SK-N-DZ (cell line): ENCODE data around the gene PHF21A.
"Not testable (repeated sequence)": the region's sequence is repeated elsewhere in the genome, so short reads cannot be mapped to it uniquely, and the experiment has no call there.

Experiments
- DNase-seq: peaks from one replicate; pipeline ENCODE4 v3.0.0-alpha.2; 2015; ENCODE audit warnings: low spot score

Gene PHF21A

DNA sequence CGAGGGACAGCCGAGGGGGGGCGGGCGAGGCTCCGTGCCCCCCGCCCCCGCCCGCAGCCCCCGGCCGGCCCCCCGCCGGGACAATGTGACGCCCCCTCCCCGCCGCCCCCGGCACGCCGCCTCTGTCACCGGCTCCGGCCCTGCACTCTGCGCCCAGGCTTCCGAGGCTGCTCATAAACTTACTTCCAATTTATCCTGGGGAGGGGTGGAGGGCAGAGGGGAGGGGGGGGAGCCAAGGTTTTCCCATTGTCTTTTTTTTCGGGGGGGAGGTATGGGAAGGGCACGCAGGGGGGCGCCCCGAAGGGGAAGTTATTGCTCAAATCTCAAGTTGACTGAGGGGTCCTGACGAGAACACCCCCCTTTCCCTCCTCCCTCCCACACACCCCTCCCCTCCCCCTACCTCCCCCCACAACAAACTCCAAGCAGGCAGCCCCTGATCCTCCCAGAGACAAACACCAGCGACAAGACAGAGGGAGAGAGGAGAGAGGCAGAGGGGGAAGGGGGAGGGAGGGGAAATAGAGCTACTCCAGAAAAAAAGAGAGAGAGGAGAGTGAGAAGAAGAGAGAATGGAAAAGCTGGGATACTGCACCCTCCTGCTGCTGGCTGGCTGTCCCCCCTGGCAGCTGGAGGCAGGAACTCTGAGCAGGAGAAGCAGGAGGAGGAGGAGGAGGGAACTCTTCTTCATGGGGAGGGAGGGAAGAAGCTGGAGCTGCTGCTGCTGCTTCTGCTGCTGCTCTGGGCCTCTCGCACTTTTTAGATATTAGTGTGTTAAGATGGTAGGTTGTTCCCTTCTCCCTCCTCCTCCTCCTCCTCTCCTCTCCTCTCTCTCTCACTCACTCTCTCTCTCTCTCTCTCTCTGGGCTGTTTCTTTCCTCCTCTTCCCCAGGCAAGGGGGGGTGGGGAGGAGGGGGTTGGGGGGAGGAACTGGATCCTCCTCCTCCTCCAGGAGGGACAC lies 631 bp downstream of the PHF21A start:
- DNase-seq, result peak; percentile 84

- peak; percentile 52 for DNase-seq
Measured at GRCh38 chr11:46119352-46120216, 1.7 kb downstream of the PHF21A start.

- DNase-seq, result no peak
Measured at GRCh38 chr11:46118702-46119351, 2.4 kb downstream of the PHF21A start.

- peak; percentile 20 for DNase-seq
Measured at GRCh38 chr11:46117842-46118241, 3.4 kb downstream of the PHF21A start.

- not testable (repeated sequence) for DNase-seq
Measured at GRCh38 chr11:46116712-46117037, 4.6 kb downstream of the PHF21A start.

DNA sequence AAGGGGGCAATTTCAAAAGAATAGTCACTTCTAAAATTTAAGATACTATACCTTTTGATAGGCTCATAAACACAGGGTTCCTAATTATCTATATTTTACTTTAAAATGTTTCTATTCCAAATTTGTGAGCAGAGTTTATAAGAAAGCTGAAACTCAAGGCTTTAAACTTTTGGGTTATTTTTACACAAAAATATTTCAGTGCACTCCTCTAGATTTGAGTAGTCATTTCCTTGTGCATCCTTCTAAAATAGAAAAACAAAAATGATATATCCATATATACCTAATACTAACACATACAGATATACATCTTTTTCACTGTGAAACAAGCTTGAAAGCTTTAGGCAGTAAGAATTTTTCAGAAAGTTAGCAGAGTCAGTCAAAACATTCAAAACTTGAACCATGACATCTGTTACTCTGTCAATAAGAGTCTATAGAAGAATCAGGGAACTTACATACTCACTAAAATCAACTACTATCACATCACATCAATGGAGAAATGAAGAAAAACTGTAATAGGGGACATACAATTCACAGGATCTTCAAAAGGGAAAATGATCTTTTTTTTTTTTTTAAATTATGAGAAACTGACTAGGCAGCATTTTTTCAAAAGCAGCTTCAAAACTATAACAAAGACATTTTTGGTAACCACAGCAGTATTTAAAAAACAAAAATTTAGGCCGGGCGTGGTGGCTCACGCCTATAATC lies 5.1 kb downstream of the PHF21A start:
- DNase-seq, result no peak

GRCh38 chr11:46114961-46115360 lies 6.3 kb downstream of the PHF21A start:
- no peak for DNase-seq

- DNase-seq, result no peak
Measured at GRCh38 chr11:46114378-46114777, 6.9 kb downstream of the PHF21A start.

DNA sequence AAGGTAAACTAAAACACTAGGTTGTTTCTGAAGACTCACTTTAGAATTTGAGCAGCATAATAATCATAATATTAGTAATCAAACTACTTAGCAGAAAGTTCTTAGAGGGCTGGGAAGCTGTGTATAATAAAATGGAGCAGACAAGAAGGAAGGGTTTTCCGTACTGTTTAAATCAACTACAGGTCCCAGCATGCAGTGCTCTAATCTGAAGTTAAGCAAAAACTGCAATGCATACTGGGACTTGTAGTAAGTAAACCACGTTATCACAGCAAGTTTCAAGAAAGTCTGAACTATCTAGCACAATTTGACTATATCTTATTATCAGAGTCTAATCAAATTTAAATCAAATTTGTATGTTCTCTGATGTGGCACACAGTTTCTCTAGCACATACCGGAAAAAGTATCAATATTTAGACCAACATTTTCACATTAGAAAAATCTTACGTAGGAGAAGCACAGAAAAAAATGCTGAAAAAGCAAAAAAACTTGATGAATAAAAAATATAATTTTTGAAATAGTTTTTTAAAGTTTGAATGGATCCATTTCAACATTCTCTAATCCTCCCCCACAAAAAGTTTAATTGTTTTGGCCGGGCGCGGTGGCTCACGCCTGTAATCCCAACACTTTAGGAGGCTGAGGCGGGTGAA lies 8.2 kb downstream of the PHF21A start:
- peak; percentile 69 for DNase-seq

GRCh38 chr11:46108751-46109150 lies 12.5 kb downstream of the PHF21A start:
- DNase-seq, result no peak

- no peak for DNase-seq
Measured at GRCh38 chr11:46107780-46108179, 13.5 kb downstream of the PHF21A start.

GRCh38 chr11:46107408-46107718 lies 13.9 kb downstream of the PHF21A start:
- DNase-seq, result no peak

DNA sequence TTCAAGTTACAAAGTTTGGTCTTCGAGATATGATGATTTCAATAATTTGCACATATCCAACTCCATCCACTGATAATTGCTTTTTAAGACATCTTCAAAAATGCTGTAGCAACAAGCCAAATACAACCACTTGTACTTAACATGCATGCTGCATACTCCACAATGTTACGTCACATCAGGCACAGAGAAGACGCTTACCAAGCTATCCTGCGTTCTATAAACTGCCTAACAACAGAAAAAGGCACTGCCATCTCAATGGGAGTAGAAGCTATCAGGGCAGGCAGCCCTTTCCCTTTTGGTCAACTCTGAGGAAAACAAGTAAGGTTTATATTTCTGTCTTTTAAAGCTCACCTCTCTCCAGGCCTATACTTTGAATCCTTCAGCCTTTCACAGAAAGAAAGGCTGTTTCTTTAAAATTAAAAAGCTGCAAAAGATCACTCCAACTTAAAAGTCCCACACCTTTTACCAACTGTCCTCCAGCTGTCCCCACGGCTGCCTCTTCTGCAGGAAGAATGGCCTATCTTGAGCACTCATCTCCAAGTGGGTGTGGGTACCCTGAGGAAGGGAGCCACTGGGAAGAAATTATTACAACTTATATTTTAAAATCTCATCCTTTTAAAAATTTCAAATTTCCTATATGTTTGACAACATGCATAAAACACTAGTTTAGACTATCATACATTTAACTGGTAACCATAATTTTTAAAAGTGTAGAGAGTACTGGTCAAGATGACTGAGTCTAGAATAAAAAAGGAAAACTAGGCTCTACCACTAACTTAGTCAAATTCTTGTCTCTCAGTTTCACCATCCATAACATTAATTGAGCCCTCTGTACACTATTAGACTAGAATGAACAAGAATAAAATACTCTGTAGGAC lies 14.5 kb downstream of the PHF21A start:
- no peak for DNase-seq

- DNase-seq, result no peak
Measured at GRCh38 chr11:46105926-46106325, 15.3 kb downstream of the PHF21A start.

DNA sequence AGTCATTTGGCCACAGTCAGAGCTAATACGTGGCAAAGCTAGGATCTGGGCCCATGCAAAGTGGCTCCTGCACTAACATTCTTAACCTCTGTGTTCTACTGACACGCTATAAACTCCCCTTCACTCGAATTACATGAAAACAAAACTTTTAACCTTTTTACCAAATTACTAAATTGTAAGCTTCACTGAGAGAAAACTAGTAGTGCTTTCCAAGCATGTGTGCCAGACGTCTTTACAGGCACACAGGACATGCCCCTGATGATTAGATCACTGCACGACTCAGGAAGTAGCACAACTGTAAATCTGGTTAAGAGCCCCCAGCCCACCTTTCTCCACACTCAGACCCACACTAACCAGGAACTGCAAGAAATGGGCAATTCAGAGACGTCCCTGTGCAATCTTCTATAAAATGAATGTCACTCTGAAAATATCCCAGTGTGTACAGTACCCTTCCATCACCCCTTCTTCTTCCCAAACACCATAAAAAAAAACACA lies 16.1 kb downstream of the PHF21A start:
- peak; percentile 66 for DNase-seq

DNA sequence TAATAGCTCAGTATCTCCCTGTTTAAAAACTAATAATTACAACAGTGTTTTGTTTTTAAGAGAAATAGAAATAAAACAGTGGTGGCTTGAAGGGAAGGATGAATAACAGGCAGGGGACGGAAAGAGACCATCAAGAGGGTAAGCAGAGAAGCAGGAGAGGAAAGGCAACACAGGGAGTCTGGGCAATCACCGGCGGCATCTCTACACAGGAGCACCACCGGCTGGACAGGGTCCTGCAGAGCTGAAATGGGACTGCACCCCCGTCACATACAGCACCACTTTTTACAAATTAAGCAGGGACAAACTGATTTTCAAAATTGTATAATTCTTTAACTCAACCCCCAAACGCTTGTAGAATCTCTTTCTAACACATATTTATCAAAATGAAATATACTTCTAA lies 18.4 kb downstream of the PHF21A start:
- DNase-seq, result no peak

DNA sequence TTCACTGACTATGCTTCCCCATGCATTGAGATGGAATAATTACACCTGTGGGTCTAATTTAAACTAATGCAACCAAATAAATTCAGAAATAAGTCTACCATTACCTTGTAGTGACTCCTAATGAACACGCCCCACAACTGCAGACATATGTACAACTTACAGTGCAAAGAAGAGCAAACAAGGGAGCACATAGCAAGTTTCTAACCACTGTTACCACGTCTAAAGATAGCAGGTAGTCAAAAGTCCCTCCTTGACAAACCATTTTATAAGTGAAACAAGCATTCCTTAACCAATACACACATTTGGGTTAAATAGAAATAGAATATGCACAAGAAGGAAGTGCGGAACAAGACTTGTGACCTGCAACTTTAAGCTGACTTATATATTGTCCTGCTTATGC lies 20.6 kb downstream of the PHF21A start:
- no peak for DNase-seq

DNA sequence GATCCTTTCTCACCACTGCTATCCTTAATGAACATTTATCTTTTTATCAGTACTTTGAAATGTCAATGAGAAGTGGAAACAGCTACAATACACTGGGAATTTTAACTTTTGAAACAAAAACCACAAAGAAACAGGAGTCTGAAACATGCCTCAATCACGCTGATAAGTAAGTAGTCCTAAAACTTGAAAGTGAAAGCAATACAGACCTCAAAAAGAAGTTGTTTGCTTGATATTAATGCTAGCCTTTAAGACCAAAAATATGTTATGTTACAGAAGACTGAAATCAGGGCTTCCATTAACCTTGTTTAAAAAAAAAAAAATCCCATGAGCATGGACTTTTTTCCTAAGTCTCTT lies 21.3 kb downstream of the PHF21A start:
- no peak for DNase-seq

GRCh38 chr11:46090375-46090774 lies 30.9 kb downstream of the PHF21A start:
- DNase-seq, result no peak

DNA sequence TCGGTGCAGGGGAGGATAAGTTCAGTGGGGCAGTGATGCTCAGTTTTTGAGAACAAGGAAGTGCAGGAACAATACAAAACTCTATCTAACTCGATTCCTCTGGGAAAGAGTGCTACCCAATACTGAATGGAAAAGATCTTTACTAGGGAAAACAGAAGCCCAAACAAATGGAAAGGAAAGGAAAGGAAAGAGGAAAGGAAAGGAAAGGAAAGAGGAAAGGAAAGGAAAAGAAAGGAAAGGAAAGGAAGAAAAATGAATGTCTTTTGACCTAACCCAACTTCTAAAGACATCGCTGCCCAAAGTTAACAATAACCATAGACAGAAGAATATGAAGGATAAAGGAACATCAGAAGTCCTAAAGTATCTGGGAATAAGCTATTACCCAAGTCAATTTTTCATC lies 41.6 kb downstream of the PHF21A start:
- DNase-seq, result no peak
